WTC11 (cell line): Measurements from ENCODE around the gene DPP10. TPM values are rescaled to one million over a fixed set of nuclear protein-coding genes. Genes with fewer than 3 reads are reported as not detected.

Experiments used
- ATAC-seq: fragments of 200-7000 bp; cut with Tn5 transposase; 2 replicates; pipeline ENCODE4 v1.10.0; 2021; ENCODE audit warnings: mild to moderate bottlenecking, moderate library complexity
- CTCF ChIA-PET: fragments of 300-600 bp; sonication (Branson Sonifier 250); formaldehyde crosslinking; loops from one replicate; lab custom pipeline; 2021; ENCODE audit warnings: antibody characterized with exemption; lab: Charles Lee
- POLR2A ChIA-PET: fragments of 350-600 bp; sonication (Branson Sonifier 250); formaldehyde crosslinking; loops from one replicate; lab custom pipeline; 2021; ENCODE audit warnings: antibody characterized with exemption; lab: Charles Lee
- DNase-seq: peaks from one replicate; pipeline ENCODE4 v3.0.0; 2021; ENCODE audit warnings: low spot score
- H3K27ac Mint-ChIP-seq: 2 replicates; pipeline ENCODE4 v1.8.0; 2021; ENCODE audit warnings: mixed read lengths
- H3K27me3 Mint-ChIP-seq: 2 replicates; pipeline ENCODE4 v1.8.0; 2021; ENCODE audit warnings: low read depth, mild to moderate bottlenecking, moderate library complexity, mixed read lengths
- H3K36me3 Mint-ChIP-seq: 2 replicates; pipeline ENCODE4 v1.8.0; 2021; ENCODE audit warnings: mixed read lengths
- H3K4me1 Mint-ChIP-seq: 2 replicates; pipeline ENCODE4 v1.8.0; 2022; ENCODE audit warnings: mixed read lengths
- H3K4me3 Mint-ChIP-seq: 2 replicates; pipeline ENCODE4 v1.8.0; 2021; ENCODE audit warnings: mild to moderate bottlenecking, moderate library complexity, mixed read lengths
- H3K9me3 Mint-ChIP-seq: 2 replicates; pipeline ENCODE4 v1.8.0; 2021; ENCODE audit warnings: mixed read lengths
- ATF2 ChIP-seq: sonication (generic); formaldehyde crosslinking; IDR thresholded peaks from 2 replicates; pipeline ENCODE4 v1.8.1; 2022; ENCODE audit warnings: low read depth, missing genetic modification reagents, borderline replicate concordance
- CBFB ChIP-seq: sonication (generic); formaldehyde crosslinking; IDR thresholded peaks from 2 replicates; pipeline ENCODE4 v1.8.1; 2022; ENCODE audit warnings: mild to moderate bottlenecking, low read depth, missing genetic modification reagents
- E2F4 ChIP-seq: sonication (generic); formaldehyde crosslinking; IDR thresholded peaks from 2 replicates; pipeline ENCODE4 v1.8.1; 2022; ENCODE audit warnings: low read depth, mild to moderate bottlenecking, moderate library complexity, missing genetic modification reagents, borderline replicate concordance
- ERG ChIP-seq: fragments of 250-450 bp; sonication (Bioruptor Pico); IDR thresholded peaks from 2 replicates; pipeline ENCODE4 v1.8.0; 2021; ENCODE audit warnings: mild to moderate bottlenecking
- ETV6 ChIP-seq: sonication (generic); formaldehyde crosslinking; IDR thresholded peaks from 2 replicates; pipeline ENCODE4 v1.8.1; 2022; ENCODE audit warnings: mild to moderate bottlenecking, missing genetic modification reagents
- GRHL2 ChIP-seq: fragments of 250-450 bp; sonication (Bioruptor Pico); IDR thresholded peaks from 2 replicates; pipeline ENCODE4 v1.8.0; 2022; ENCODE audit warnings: mild to moderate bottlenecking, moderate library complexity; ENCODE audit not compliant: insufficient replicate concordance, severe bottlenecking
- HMGA2 ChIP-seq: fragments of 250-450 bp; sonication (Bioruptor Pico); IDR thresholded peaks from 2 replicates; pipeline ENCODE4 v1.4.0; 2021; ENCODE audit warnings: mild to moderate bottlenecking, moderate library complexity
- NFATC4 ChIP-seq: fragments of 250-450 bp; sonication (Bioruptor Pico); IDR thresholded peaks from 2 replicates; pipeline ENCODE4 v1.9.0; 2021; ENCODE audit warnings: mild to moderate bottlenecking
- NR1H2 ChIP-seq: sonication (generic); formaldehyde crosslinking; IDR thresholded peaks from 2 replicates; pipeline ENCODE4 v1.9.0; 2021; ENCODE audit warnings: mild to moderate bottlenecking, moderate library complexity, missing genetic modification reagents
- NR3C1 ChIP-seq: sonication (generic); formaldehyde crosslinking; conservative IDR thresholded peaks from 2 replicates; pipeline ENCODE4 v1.8.1; 2023; ENCODE audit warnings: low read depth, mild to moderate bottlenecking, missing genetic modification reagents
- OVOL2 ChIP-seq: fragments of 250-450 bp; sonication (Bioruptor Pico); IDR thresholded peaks from 2 replicates; pipeline ENCODE4 v1.9.0; 2021; ENCODE audit warnings: mild to moderate bottlenecking, borderline replicate concordance
- RELA ChIP-seq: sonication (generic); formaldehyde crosslinking; IDR thresholded peaks from 2 replicates; pipeline ENCODE4 v1.8.1; 2022; ENCODE audit warnings: missing genetic modification reagents, mild to moderate bottlenecking, borderline replicate concordance
- SMAD3 ChIP-seq: sonication (generic); formaldehyde crosslinking; IDR thresholded peaks from 2 replicates; pipeline ENCODE4 v1.8.0; 2022; ENCODE audit warnings: missing genetic modification reagents, mild to moderate bottlenecking, borderline replicate concordance
- SP1 ChIP-seq: sonication (generic); formaldehyde crosslinking; conservative IDR thresholded peaks from 2 replicates; pipeline ENCODE4 v1.8.1; 2022; ENCODE audit warnings: missing genetic modification reagents
- TEAD4 ChIP-seq: sonication (generic); formaldehyde crosslinking; IDR thresholded peaks from 2 replicates; pipeline ENCODE4 v1.8.0; 2022; ENCODE audit warnings: mild to moderate bottlenecking, missing genetic modification reagents
- ZNF138 ChIP-seq: sonication (generic); formaldehyde crosslinking; conservative IDR thresholded peaks from 2 replicates; pipeline ENCODE4 v1.8.1; 2022; ENCODE audit warnings: mild to moderate bottlenecking, moderate library complexity, missing genetic modification reagents
- ZNF219 ChIP-seq: sonication (generic); formaldehyde crosslinking; IDR thresholded peaks from 2 replicates; pipeline ENCODE4 v1.8.0; 2023; ENCODE audit warnings: missing genetic modification reagents, mild to moderate bottlenecking, borderline replicate concordance
- ZNF263 ChIP-seq: sonication (generic); formaldehyde crosslinking; IDR thresholded peaks from 2 replicates; pipeline ENCODE4 v1.8.1; 2022; ENCODE audit warnings: low read depth, mild to moderate bottlenecking, moderate library complexity, missing genetic modification reagents
- ZNF532 ChIP-seq: fragments of 250-450 bp; sonication (Bioruptor Pico); IDR thresholded peaks from 2 replicates; pipeline ENCODE4 v1.9.0; 2021; ENCODE audit warnings: mild to moderate bottlenecking, borderline replicate concordance
- ZSCAN18 ChIP-seq: fragments of 250-450 bp; sonication (Bioruptor Pico); IDR thresholded peaks from 2 replicates; pipeline ENCODE4 v2.1.2; 2022; ENCODE audit warnings: mild to moderate bottlenecking, moderate library complexity
- total RNA-seq: library from RNA; stranded (reverse); gene quantifications from 3 replicates; pipeline ENCODE4 v1.2.3, GENCODE V29; 2021
- TF ChIP-seq, protein P1 (sequence below): sonication (generic); formaldehyde crosslinking; IDR thresholded peaks from 2 replicates; pipeline ENCODE4 v1.8.0; 2022; ENCODE audit warnings: missing genetic modification reagents
- TF ChIP-seq, protein P2 (sequence below): sonication (generic); formaldehyde crosslinking; conservative IDR thresholded peaks from 2 replicates; pipeline ENCODE4 v1.8.1; 2022; ENCODE audit warnings: mild to moderate bottlenecking, missing genetic modification reagents

The DPP10 gene
- total RNA-seq, 1 experiment from 2014 or later, result 4.0 TPM

DNA sequence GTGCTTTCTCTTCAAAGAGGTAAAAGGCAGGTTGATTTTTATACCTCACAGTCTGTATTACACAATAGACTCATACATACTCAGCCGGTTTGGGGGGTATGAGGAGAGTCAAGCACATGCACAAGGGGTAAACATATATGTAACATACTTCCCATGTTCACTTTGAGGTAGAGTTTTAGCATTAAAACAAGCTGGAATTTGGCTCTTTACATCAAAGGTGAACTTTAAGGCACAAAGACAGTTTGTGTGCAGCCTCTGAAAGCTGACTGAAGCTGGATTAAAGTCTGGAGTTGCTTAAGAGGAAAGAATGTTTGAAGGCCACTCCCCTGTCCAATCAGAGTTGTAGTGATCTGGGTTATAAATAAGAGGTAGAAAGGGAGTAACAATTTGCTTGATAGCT, 282.0 kb downstream of the DPP10 start:
- peaks cover 6% of the 10 kb centered on the region; the same call in 1 of the 2 replicates for H3K4me1 Mint-ChIP-seq
- POLR2A ChIA-PET, result no interaction called here
- TF ChIP-seq NR1H2 (no peak), ZNF532 (CRISPR knock-in tag) (no peak), ATF2 (CRISPR knock-in tag) (no peak), OVOL2 (CRISPR knock-in tag) (no peak), E2F4 (CRISPR knock-in tag) (no peak)
- TF ChIP-seq, protein P1, sequence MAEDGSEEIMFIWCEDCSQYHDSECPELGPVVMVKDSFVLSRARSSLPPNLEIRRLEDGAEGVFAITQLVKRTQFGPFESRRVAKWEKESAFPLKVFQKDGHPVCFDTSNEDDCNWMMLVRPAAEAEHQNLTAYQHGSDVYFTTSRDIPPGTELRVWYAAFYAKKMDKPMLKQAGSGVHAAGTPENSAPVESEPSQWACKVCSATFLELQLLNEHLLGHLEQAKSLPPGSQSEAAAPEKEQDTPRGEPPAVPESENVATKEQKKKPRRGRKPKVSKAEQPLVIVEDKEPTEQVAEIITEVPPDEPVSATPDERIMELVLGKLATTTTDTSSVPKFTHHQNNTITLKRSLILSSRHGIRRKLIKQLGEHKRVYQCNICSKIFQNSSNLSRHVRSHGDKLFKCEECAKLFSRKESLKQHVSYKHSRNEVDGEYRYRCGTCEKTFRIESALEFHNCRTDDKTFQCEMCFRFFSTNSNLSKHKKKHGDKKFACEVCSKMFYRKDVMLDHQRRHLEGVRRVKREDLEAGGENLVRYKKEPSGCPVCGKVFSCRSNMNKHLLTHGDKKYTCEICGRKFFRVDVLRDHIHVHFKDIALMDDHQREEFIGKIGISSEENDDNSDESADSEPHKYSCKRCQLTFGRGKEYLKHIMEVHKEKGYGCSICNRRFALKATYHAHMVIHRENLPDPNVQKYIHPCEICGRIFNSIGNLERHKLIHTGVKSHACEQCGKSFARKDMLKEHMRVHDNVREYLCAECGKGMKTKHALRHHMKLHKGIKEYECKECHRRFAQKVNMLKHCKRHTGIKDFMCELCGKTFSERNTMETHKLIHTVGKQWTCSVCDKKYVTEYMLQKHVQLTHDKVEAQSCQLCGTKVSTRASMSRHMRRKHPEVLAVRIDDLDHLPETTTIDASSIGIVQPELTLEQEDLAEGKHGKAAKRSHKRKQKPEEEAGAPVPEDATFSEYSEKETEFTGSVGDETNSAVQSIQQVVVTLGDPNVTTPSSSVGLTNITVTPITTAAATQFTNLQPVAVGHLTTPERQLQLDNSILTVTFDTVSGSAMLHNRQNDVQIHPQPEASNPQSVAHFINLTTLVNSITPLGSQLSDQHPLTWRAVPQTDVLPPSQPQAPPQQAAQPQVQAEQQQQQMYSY, result no peak
- TF ChIP-seq, all 79 proteins: peak for 0
- Mint-ChIP-seq H3K27ac (no peak overlapping the region), H3K4me3 (no peak overlapping the region), H3K27me3 (no peaks in the 10 kb centered on the region; the same call in 1 of the 2 replicates), H3K9me3 (peaks cover 40% of the 10 kb centered on the region), H3K36me3 (peaks cover 27% of the 10 kb centered on the region)
- ATAC-seq (no peak), DNase-seq (no peak)
- CTCF ChIA-PET, result no interaction called here

DNA sequence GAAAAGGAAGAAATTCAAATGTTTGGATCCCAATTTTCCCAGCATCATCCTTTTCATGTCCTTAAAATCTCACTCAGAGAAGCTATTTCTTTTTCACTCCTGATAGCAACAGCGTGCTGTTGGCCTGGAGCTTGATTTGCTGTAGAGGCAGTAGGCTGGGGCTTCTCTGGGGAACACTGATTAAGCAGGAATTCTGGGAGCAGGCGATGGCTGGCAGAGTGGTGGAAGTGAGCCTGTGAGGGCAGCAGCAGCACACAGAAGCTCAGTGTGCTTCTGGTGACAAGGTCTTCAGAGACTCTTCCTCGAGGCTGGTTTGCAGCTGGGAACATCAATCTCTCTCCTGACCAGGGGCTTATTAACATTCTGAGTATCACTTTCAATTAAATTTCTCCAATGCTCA, 284.6 kb downstream of the DPP10 start:
- ChIA-PET POLR2A (no interaction called here), CTCF (no interaction called here)
- peaks cover 3% of the 10 kb centered on the region; the same call in 1 of the 2 replicates for H3K27me3 Mint-ChIP-seq
- peaks cover 36% of the 10 kb centered on the region for H3K9me3 Mint-ChIP-seq
- peaks cover 27% of the 10 kb centered on the region for H3K36me3 Mint-ChIP-seq
- DNase-seq, result no peak
- no peak; the same call in 1 of the 2 replicates for ATAC-seq
- no peak overlapping the region for H3K27ac Mint-ChIP-seq
- peaks cover 6% of the 10 kb centered on the region; the same call in 1 of the 2 replicates for H3K4me1 Mint-ChIP-seq
- H3K4me3 Mint-ChIP-seq, result no peak overlapping the region
- TF ChIP-seq NFATC4 (CRISPR knock-in tag) (no peak), NR3C1 (CRISPR knock-in tag) (no peak), TEAD4 (CRISPR knock-in tag) (no peak), ZSCAN18 (CRISPR knock-in tag) (no peak), HMGA2 (CRISPR knock-in tag) (no peak), ZNF263 (CRISPR knock-in tag) (no peak), ETV6 (CRISPR knock-in tag) (no peak), SP1 (no peak), NR1H2 (no peak), SMAD3 (CRISPR knock-in tag) (no peak), ZNF138 (CRISPR knock-in tag) (no peak), RELA (CRISPR knock-in tag) (no peak), ERG (no peak), GRHL2 (no peak), ZNF219 (CRISPR knock-in tag) (no peak), CBFB (no peak)
- TF ChIP-seq, protein P2, sequence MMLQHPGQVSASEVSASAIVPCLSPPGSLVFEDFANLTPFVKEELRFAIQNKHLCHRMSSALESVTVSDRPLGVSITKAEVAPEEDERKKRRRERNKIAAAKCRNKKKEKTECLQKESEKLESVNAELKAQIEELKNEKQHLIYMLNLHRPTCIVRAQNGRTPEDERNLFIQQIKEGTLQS, result no peak
